K562 (cell line): ENCODE measurements around the gene KISS1R. TPM values are rescaled to one million over a fixed set of nuclear protein-coding genes. Genes with fewer than 3 reads are reported as not detected.
A peak's percentile ranks its signal among the peaks of the same experiment; 100 is the strongest.

ENCODE experiments used
- ATAC-seq: fragments of 200-7000 bp; cut with Tn5 transposase; 3 replicates; pipeline ENCODE4 v1.9.1; 2020; ENCODE audit warnings: moderate library complexity
- BruUV-seq: library from RNA; stranded (reverse); fragments of 400-500 nt; replicated peaks from 2 replicates; lab custom pipeline; 2021; lab: Mats Ljungman, UMichigan
- CTCF ChIA-PET: fragments of 300-600 bp; formaldehyde crosslinking; extraction: SDS; loops from one replicate; lab custom pipeline; 2021; ENCODE audit warnings: low intra/inter-chr PET ratio; lab: Yijun Ruan, JAX
- POLR2A ChIA-PET: fragments of 300-600, 350-650 bp; sonication (Branson Sonifier 250); formaldehyde crosslinking; extraction: SDS; loops from one replicate; lab custom pipeline; 2021; ENCODE audit warnings: antibody characterized with exemption, inconsistent platforms; lab: Yijun Ruan, JAX
- DNase-seq, 4 experiments: peaks; one replicate each; pipeline versions ENCODE4 v3.0.0 to v3.0.0-alpha.2; 2011 to 2018; ENCODE audit warnings: low spot score in 3 of 4, mixed read lengths in 3 of 4; ENCODE audit errors: extremely low read depth in 1 of 4
- FAIRE-seq: peaks from 2 replicates; lab custom pipeline; 2011; peaks lifted over from hg19 to GRCh38; lab: Jason Lieb, UNC
- H2AFZ ChIP-seq: 2 replicates; pipeline ENCODE4 v1.6.0; 2011; ENCODE audit warnings: low read depth, low read length, control low read depth, inconsistent platforms
- H3K27ac ChIP-seq: fragments of 200-600 bp; 3 replicates; pipeline ENCODE4 v1.8.0; 2011; ENCODE audit warnings: low read depth, mild to moderate bottlenecking, control low read depth, inconsistent platforms, low read length, moderate library complexity, mixed read lengths; ENCODE audit errors: extremely low read depth
- H3K27me3 ChIP-seq, 2 experiments: fragments of 300-600 bp in 1 of 2; 2 replicates in 1 of 2; 3 replicates in 1 of 2; pipeline versions ENCODE4 v1.6.0 to v1.8.0; 2011; ENCODE audit warnings: inconsistent platforms in 2 of 2, low read length in 2 of 2, mild to moderate bottlenecking in 1 of 2, mixed read lengths in 1 of 2, moderate library complexity in 1 of 2; ENCODE audit not compliant: control insufficient read depth in 2 of 2, insufficient read depth in 2 of 2
- H3K36me3 ChIP-seq: fragments of 300-600 bp; 3 replicates; pipeline ENCODE4 v1.8.0; 2011; ENCODE audit warnings: mild to moderate bottlenecking, low read length, inconsistent platforms; ENCODE audit not compliant: control insufficient read depth, insufficient read depth
- H3K4me1 ChIP-seq, 2 experiments: fragments of 200-600 bp in 1 of 2; replicated peaks in 1 of 2; 2 replicates in 1 of 2; 3 replicates in 1 of 2; pipeline versions ENCODE4 v1.5.1 to v1.8.0; 2011; ENCODE audit warnings: inconsistent platforms in 2 of 2, low read length in 2 of 2, mild to moderate bottlenecking in 1 of 2, mixed read lengths in 1 of 2, moderate library complexity in 1 of 2; ENCODE audit not compliant: control insufficient read depth in 2 of 2, insufficient read depth in 2 of 2
- H3K4me2 ChIP-seq: 2 replicates; pipeline ENCODE4 v1.6.1; 2011; ENCODE audit warnings: low read length, control low read depth, inconsistent platforms, mixed read lengths; ENCODE audit not compliant: insufficient read depth
- H3K4me3 ChIP-seq: fragments of 200-600 bp; sonication (generic), shearing (Covaris generic); 2 replicates; pipeline ENCODE4 v1.5.1; 2016; ENCODE audit warnings: control low read depth, inconsistent platforms
- H3K79me2 ChIP-seq: fragments of 200-600 bp; 3 replicates; pipeline ENCODE4 v1.8.0; 2011; ENCODE audit warnings: low read length, inconsistent platforms; ENCODE audit not compliant: control insufficient read depth, insufficient read depth
- H3K9ac ChIP-seq, 2 experiments: 2 replicates each; pipeline versions ENCODE4 v1.6.0 to v1.6.1; 2011; ENCODE audit warnings: low read depth in 2 of 2, low read length in 2 of 2, control low read depth in 1 of 2, inconsistent platforms in 1 of 2, mild to moderate bottlenecking in 1 of 2, mixed read lengths in 1 of 2; ENCODE audit not compliant: insufficient read depth in 1 of 2
- H3K9me1 ChIP-seq: one replicate; pipeline ENCODE4 v1.6.0; 2011; ENCODE audit warnings: inconsistent platforms, mild to moderate bottlenecking, low read length, moderate library complexity; ENCODE audit not compliant: control insufficient read depth, insufficient read depth
- H3K9me3 ChIP-seq: replicated peaks from 2 replicates; pipeline ENCODE4 v1.5.1; 2011; ENCODE audit warnings: low read depth, low read length, inconsistent platforms; ENCODE audit not compliant: control insufficient read depth, insufficient read depth
- H4K20me1 ChIP-seq: replicated peaks from 2 replicates; pipeline ENCODE4 v1.6.1; 2011; ENCODE audit warnings: low read length, inconsistent platforms, mixed read lengths; ENCODE audit not compliant: control insufficient read depth, insufficient read depth
- BMI1 ChIP-seq: fragments of 150-350 bp; IDR thresholded peaks from 2 replicates; pipeline ENCODE4 v1.6.1; 2014; ENCODE audit warnings: low read length
- BRD9 ChIP-seq: fragments of 450-650 bp; IDR thresholded peaks from 2 replicates; pipeline ENCODE4 v1.6.1; 2018; ENCODE audit warnings: low read depth; ENCODE audit not compliant: partially characterized antibody
- RFX1 ChIP-seq: fragments of 450-650 bp; IDR thresholded peaks from 2 replicates; pipeline ENCODE4 v1.6.1; 2016; ENCODE audit warnings: mild to moderate bottlenecking, moderate library complexity
- SMARCA5 ChIP-seq: fragments of 450-650 bp; IDR thresholded peaks from 2 replicates; pipeline ENCODE4 v1.6.1; 2016
- ZBTB33 ChIP-seq: sonication (generic); formaldehyde crosslinking; IDR thresholded peaks from 2 replicates; pipeline ENCODE4 v1.8.1; 2023; ENCODE audit warnings: mild to moderate bottlenecking, missing genetic modification reagents
- ZBTB49 ChIP-seq: sonication (generic); formaldehyde crosslinking; IDR thresholded peaks from 2 replicates; pipeline ENCODE4 v1.8.0; 2022; ENCODE audit warnings: missing genetic modification reagents, mild to moderate bottlenecking, borderline replicate concordance
- ZNF280A ChIP-seq: fragments of 450-650 bp; IDR thresholded peaks from 2 replicates; pipeline ENCODE4 v1.6.1; 2018; ENCODE audit warnings: mild to moderate bottlenecking, low read depth; ENCODE audit not compliant: partially characterized antibody
- ZNF324 ChIP-seq: fragments of 250-450 bp; sonication (Bioruptor Pico); IDR thresholded peaks from 2 replicates; pipeline ENCODE4 v1.4.0; 2020; ENCODE audit warnings: mild to moderate bottlenecking
- ZNF384 ChIP-seq: IDR thresholded peaks from 2 replicates; pipeline ENCODE4 v1.6.1; 2012; ENCODE audit warnings: low read depth, low read length, improper control_type of control experiment
- ZNF436 ChIP-seq: fragments of 250-450, 450-650 bp; sonication (Bioruptor Pico); formaldehyde crosslinking; IDR thresholded peaks from 2 replicates; pipeline ENCODE4 v1.7.0; 2020; ENCODE audit warnings: mild to moderate bottlenecking
- WGBS: fragments of 100-300 bp; shearing (Covaris generic); methylation state at CpG from one replicate; pipeline ENCODE4 v1.1.6; 2016; ENCODE audit warnings: low coverage, mixed read lengths; ENCODE audit not compliant: insufficient coverage; ENCODE audit errors: missing lambda C conversion rate; 5-methylcytosine and 5-hydroxymethylcytosine counted together
- in situ Hi-C: fragments of 300-500 bp; cut with MboI; formaldehyde crosslinking; loops from 4 replicates; pipeline ENCODE4 v1.15.0; 2018; ENCODE audit warnings: inconsistent platforms, mixed read lengths
- intact Hi-C: fragments of 100-400 bp; cut with micrococcal nuclease; formaldehyde crosslinking; loops from 2 replicates; pipeline ENCODE4 v1.14.2; 2022
- polyA plus RNA-seq, 8 experiments: library from polyadenylated mRNA; depleted of rRNA in 4 of 8; stranded (reverse) in 5 of 8; unstranded in 3 of 8; fragments of >200 nt; fragmentation: Nextera tagmentation in 2 of 8; fragmentation: Illumina TruSeq in 1 of 8; extraction: Ambion mirVana in 2 of 8; extraction: Trizol in 1 of 8; gene quantifications; 2 replicates each; pipeline versions ENCODE4 v1.2.1 to v1.2.3, GENCODE V29; 2011 to 2014; ENCODE audit warnings: inconsistent platforms in 1 of 8, missing spikeins in 1 of 8
- total RNA-seq, 7 experiments: library from RNA; depleted of rRNA in 6 of 7; stranded (reverse); fragments of >200 nt in 6 of 7; fragmentation: Illumina TruSeq in 2 of 7; extraction: Trizol in 2 of 7; gene quantifications; 2 replicates each; pipeline versions ENCODE4 v1.2.1 to v1.2.3, GENCODE V29; 2011 to 2021; ENCODE audit warnings: low replicate concordance in 1 of 7

KISS1R gene
- total and polyA plus RNA-seq, 9 of the 15 experiments (the other 6 are each of a cell fraction or from before 2014, with no cell fraction given) = 0.37 to 39.4 (median 2.0) TPM

- WGBS = 88% methylated on average over 15 of the region's 16 CpGs
- intact Hi-C loops = no loop called here
- peaks cover 4% of the 10 kb centered on the region; the same call in 1 of the 2 replicates for H4K20me1 ChIP-seq
These were observed 30.1 kb upstream of the KISS1R start for GRCh38 chr19:887072-887471.

More at GRCh38 chr19:887072-887471, 30.1 kb upstream of the KISS1R start:
- H3K27ac ChIP-seq = no peak overlapping the region
- H3K4me2 ChIP-seq = no peak overlapping the region
- peaks cover 83% of the 10 kb centered on the region for H3K36me3 ChIP-seq
- ChIA-PET POLR2A (no interaction called here), CTCF (no interaction called here)
- ATAC-seq (no peak), DNase-seq (no peak), FAIRE-seq (peak; percentile 54)
- H3K27me3 ChIP-seq = no peaks in the 10 kb centered on the region
- H3K9ac ChIP-seq = no peak overlapping the region
- no peak for TF ChIP-seq BRD9
- TF ChIP-seq ZNF324 = no peak
- no peak for TF ChIP-seq SMARCA5
- TF ChIP-seq ZBTB33 (CRISPR knock-in tag) = 0 out of 2 replicates have a peak, but pooled peaks have one; percentile 22
- TF ChIP-seq ZNF280A = no peak
- no peak for TF ChIP-seq ZNF384
- peak; percentile 89 for TF ChIP-seq RFX1
- TF ChIP-seq ZNF436 (CRISPR knock-in tag) = no peak
- TF ChIP-seq BMI1 = peak; percentile 47; the same call in 1 of the 2 replicates
- no peak for TF ChIP-seq ZBTB49
- BruUV-seq = no TSS peak
- peaks cover 5 to 81% of the 10 kb centered on the region in 2 experiments; a peak in 4 of 5 replicates for H3K4me1 ChIP-seq
- in situ Hi-C loops = no loop called here
- no peak overlapping the region for H2AFZ ChIP-seq
- no peaks in the 10 kb centered on the region for H3K9me1 ChIP-seq
- H3K79me2 ChIP-seq = peaks cover 32% of the 10 kb centered on the region
- H3K4me3 ChIP-seq = no peak overlapping the region
- H3K9me3 ChIP-seq = no peaks in the 10 kb centered on the region
